ENCODE data around the gene HMGN4.

DNA sequence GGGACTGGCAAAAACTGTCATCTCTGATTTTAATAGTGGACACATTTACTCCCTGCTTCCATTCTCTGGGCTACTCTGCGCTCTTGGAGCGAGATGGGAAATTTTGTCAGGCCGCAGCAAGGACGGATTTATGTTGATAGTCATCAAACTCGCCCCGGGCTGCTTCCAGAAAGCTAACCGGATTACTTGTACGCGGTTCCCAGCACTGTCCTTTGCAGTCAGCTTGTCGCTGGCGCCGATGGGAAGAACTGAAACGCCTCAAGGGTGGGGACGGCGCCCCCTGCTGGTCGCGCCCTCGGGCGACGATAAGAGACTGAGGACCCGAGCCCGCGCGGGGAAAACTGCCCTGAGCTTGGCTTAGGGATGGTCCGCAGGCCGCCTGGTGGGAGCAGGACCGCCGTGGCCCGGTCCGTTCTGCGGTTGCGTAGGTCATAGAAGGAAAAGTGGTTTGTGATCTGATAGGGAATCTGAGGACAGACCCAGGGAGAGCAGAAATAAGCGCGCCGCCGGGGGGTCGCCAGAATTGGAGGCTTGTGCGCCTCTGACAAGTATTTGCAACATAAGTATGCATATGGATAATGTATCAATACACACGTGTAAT lies 57.6 kb downstream of the HMGN4 start:
- no peak for TF ChIP-seq JUND (IDR thresholded peaks at IDR 0.05)
- TF ChIP-seq, protein P1, sequence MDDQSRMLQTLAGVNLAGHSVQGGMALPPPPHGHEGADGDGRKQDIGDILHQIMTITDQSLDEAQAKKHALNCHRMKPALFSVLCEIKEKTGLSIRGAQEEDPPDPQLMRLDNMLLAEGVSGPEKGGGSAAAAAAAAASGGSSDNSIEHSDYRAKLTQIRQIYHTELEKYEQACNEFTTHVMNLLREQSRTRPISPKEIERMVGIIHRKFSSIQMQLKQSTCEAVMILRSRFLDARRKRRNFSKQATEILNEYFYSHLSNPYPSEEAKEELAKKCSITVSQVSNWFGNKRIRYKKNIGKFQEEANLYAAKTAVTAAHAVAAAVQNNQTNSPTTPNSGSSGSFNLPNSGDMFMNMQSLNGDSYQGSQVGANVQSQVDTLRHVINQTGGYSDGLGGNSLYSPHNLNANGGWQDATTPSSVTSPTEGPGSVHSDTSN (IDR thresholded peaks at IDR 0.05): no peak

Measured in SK-N-SH (cell line).